ENCODE data around the gene PRR20D.
"Not testable (repeated sequence)": the region's sequence is repeated elsewhere in the genome, so short reads cannot be mapped to it uniquely, and the experiment has no call there.

The PRR20D gene

DNA sequence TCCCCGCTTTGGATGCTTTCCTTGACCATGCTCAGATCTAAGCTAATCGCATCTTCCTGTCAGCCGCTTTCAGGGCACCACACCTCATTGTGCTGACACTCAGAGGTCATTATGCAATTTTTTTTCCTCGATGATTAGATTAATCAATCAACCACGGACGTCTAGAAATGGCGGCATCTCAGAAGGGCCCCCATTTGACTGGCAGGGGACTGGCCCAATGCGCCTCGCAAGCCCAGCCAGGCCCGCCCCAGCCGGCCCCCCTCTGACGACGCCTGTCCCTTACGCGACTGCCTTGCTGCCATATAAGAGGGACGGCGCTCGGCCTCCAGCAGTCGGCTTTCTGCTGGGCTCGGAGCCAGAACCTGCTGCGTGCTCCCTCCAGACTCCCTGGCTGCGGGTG lies at the start of gene PRR20D:
TSS of gene PRR20D (plus strand) at position 301 of the 400 bp plus-strand sequence. CDS start 387 bp downstream, outside the sequence.
- not testable (repeated sequence) for DNase-seq

GRCh38 chr13:57114945-57115344 lies 45.5 kb upstream of the PRR20D start:
- DNase-seq: no peak

DNA sequence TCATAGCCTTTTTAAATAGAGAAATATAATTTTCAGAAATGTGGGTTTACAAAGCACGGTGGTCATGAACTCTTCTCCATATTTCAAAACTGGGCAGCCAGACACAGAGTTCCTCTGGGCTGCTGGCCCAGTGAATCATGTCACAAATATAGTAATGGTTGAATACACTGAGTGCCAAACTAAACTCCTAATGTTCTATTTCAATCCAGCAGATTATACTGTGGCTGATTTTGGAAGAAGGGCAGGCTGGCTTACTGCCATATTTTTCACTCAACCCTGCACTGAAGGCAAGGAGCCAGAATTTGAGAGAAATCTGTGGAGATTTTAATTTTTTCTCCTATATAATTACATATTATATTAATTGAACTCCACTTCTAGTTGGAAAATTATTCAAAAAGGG lies 36.8 kb upstream of the PRR20D start:
- DNase-seq: no peak

- no peak for DNase-seq
Measured at GRCh38 chr13:57128909-57129308, 31.5 kb upstream of the PRR20D start.

DNA sequence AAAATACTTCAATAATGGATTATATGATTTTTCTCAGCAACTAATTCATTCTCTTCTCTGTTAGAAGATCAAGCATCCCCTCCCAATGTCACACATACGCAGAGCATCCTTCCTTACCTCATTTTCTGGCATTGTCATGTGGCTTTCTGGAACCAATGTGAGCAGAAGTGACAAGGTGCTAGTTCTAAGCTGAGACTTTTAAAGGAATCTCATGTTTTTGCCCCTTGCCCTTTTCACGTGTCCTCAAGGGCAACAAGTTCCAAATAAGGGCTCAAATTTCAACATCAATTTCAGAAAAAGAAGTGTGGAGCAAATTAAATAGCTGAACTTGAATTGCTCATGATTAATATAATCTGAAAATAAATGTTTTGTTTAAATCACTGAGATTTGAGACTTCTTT lies 24.3 kb upstream of the PRR20D start:
- DNase-seq: no peak

DNA sequence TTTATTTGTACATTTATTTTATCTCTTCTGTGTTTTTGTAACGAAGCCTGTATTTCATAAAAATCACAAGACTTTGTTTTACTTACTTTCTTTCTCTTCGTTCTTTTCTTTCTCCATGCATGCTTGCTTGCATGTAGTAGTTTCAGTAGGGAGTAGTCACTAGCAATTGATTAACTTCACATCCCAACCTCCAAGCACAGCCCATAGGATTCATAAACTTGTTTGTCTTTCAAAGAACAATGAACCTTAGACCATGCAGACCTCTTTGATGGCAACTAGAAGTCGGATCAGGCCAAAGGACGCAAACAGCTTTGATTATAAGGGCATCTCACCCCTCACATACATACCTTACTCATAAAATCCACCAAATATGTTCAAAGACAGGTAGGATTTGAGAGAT lies 22.8 kb upstream of the PRR20D start:
- no peak for DNase-seq

DNA sequence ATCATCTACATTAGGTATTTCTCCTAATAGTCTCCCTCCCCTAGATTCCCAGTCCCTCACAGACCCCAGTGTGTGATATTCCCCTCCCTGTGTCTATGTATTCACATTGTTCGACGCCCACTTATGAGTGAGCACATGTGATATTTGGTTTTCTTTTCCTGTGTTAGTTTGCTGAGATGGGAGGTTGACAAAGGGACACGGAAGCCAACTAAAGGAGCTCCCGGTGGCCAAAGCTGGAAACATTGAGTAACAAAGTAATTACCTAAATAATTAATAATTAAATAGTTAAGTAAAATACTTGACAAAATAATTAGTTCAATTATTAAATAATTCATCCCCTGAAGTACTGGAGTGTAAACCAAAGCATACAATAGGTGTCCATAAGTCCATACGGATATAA lies 21.4 kb upstream of the PRR20D start:
- no peak for DNase-seq

- not testable (repeated sequence) for DNase-seq
Measured at GRCh38 chr13:57139781-57140180, 20.7 kb upstream of the PRR20D start.

GRCh38 chr13:57140235-57140968 lies 20.0 kb upstream of the PRR20D start, which contains the start of gene PRR20A:
Gene PRR20A (plus strand): TSS chr13:57140918. CDS start chr13:57141305, 387 bp downstream.
- not testable (repeated sequence) for DNase-seq

- not testable (repeated sequence) for DNase-seq
Measured at GRCh38 chr13:57147188-57147587, 13.2 kb upstream of the PRR20D start, which contains the start of gene PRR20B. Gene PRR20B (plus strand): TSS chr13:57147488. CDS start chr13:57147875, 387 bp downstream.

DNA sequence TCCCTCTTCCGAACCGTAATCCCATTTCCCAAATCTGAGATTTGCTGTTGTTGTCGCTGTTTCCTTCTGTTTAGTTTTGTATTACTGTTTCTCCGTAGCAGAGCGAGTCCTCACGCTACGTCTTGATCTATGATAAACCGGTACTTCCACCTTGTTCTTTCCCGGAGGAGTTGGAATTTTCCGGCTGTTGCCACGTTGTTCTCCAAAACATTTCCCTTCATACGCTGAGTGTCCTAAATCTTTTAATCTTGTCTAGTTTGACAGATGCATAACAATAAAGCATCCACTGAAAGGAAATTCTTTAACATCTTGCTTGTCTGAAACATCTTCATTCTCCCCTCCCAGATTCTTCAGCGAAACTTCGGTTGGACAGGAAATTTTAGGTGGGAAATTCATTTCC lies 12.3 kb upstream of the PRR20D start:
- not testable (repeated sequence) for DNase-seq

DNA sequence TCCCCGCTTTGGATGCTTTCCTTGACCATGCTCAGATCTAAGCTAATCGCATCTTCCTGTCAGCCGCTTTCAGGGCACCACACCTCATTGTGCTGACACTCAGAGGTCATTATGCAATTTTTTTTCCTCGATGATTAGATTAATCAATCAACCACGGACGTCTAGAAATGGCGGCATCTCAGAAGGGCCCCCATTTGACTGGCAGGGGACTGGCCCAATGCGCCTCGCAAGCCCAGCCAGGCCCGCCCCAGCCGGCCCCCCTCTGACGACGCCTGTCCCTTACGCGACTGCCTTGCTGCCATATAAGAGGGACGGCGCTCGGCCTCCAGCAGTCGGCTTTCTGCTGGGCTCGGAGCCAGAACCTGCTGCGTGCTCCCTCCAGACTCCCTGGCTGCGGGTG lies 6.7 kb upstream of the PRR20D start, which contains the start of gene PRR20C:
TSS of gene PRR20C (plus strand) at position 301 of the 400 bp plus-strand sequence. CDS start 387 bp downstream, outside the sequence.
- DNase-seq: not testable (repeated sequence)

DNA sequence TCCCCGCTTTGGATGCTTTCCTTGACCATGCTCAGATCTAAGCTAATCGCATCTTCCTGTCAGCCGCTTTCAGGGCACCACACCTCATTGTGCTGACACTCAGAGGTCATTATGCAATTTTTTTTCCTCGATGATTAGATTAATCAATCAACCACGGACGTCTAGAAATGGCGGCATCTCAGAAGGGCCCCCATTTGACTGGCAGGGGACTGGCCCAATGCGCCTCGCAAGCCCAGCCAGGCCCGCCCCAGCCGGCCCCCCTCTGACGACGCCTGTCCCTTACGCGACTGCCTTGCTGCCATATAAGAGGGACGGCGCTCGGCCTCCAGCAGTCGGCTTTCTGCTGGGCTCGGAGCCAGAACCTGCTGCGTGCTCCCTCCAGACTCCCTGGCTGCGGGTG lies 6.5 kb downstream of the PRR20D start, which contains the start of gene PRR20E:
TSS of gene PRR20E (plus strand) at position 301 of the 400 bp plus-strand sequence. CDS start 387 bp downstream, outside the sequence.
- not testable (repeated sequence) for DNase-seq

DNA sequence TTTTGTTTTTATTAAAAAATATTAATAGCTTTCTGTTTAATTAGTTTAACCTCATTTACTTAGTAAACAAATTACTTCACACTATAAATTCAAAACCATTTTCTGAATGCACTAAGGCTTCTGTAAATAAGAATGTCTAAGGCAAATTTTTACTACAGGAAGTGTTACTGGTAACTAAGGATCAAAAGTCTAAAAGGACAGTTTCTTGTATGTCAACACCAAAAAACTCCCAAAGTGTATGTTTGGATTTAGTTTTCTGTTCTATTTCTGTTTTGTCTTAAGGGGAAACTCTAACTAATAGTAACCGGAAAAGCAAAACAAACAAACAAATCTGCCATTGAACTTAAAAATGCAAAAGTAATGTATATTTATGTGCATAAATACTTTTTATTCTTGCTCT lies 31.2 kb downstream of the PRR20D start:
- DNase-seq: no peak

DNA sequence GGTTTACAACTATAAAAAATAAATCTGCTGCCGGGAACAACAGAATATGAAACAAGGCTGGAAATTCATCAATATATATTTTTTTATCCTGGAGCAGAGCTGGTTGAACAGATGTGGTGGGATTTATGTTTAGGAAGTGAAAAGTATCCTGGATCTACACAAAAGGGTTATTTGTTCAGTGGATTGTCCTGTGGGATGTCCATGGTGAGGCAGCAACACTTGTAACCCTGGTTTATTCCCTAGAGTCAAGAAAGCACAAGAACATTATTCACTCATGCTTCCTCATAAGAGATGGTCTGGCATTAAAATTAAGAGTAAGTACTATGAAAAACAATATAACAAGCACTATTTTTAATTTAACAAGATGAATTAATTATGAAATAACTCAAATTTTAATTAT lies 52.6 kb downstream of the PRR20D start:
- no peak for DNase-seq

Measured in HCEC 1CT (cell line).